A549 (cell line): ENCODE measurements around the gene ZNF90. TPM values are rescaled to one million over a fixed set of nuclear protein-coding genes. Genes with fewer than 3 reads are reported as not detected.

Experiments
- ATAC-seq, 2 experiments: fragments of 200-7000 bp in 1 of 2; fragments of >200 bp in 1 of 2; cut with Nextera tagmentation in 1 of 2; cut with Tn5 transposase in 1 of 2; 3 replicates each; pipeline versions ENCODE4 v1.8.0 to v1.9.1; 2018 to 2020; ENCODE audit warnings: mild to moderate bottlenecking in 1 of 2, moderate library complexity in 1 of 2
- CTCF ChIA-PET: fragments of 300-600 bp; sonication (Branson Sonifier 250); formaldehyde crosslinking; extraction: SDS; loops from one replicate; lab custom pipeline; 2021; ENCODE audit warnings: antibody characterized with exemption, inconsistent platforms; lab: Yijun Ruan, JAX
- POLR2A ChIA-PET: fragments of 350-600 bp; formaldehyde crosslinking; extraction: SDS; loops from one replicate; lab custom pipeline; 2021; ENCODE audit warnings: antibody characterized with exemption, inconsistent platforms; lab: Yijun Ruan, JAX
- DNase-seq, 2 experiments: peaks; one replicate each; pipeline versions ENCODE4 v3.0.0 to v3.0.0-alpha.2; 2011 to 2016; ENCODE audit warnings: low read depth in 1 of 2, low spot score in 1 of 2
- FAIRE-seq: peaks from 2 replicates; lab custom pipeline; 2011; peaks lifted over from hg19 to GRCh38; lab: Jason Lieb, UNC
- H3K27ac ChIP-seq, 2 experiments: fragments of >200 bp; sonication (Bioruptor Twin); formaldehyde crosslinking; 3 replicates each; pipeline ENCODE4 v1.5.1; 2016 to 2017
- H3K4me1 ChIP-seq: fragments of >200 bp; sonication (Bioruptor Twin); formaldehyde crosslinking; 3 replicates; pipeline ENCODE4 v1.6.1; 2016
- H3K4me2 ChIP-seq: fragments of >200 bp; sonication (Bioruptor Twin); formaldehyde crosslinking; 3 replicates; pipeline ENCODE4 v1.6.1; 2016
- H3K4me3 ChIP-seq: fragments of >200 bp; sonication (Bioruptor Twin); formaldehyde crosslinking; 3 replicates; pipeline ENCODE4 v1.5.1; 2016
- H3K9me3 ChIP-seq: fragments of >200 bp; sonication (Bioruptor Twin); formaldehyde crosslinking; 3 replicates; pipeline ENCODE4 v1.6.1; 2016
- ATOH8 ChIP-seq: fragments of 250-450 bp; sonication (Bioruptor Pico); IDR thresholded peaks from 2 replicates; pipeline ENCODE4 v1.5.0; 2020; ENCODE audit warnings: low read depth, mild to moderate bottlenecking, moderate library complexity
- BCL3 ChIP-seq: fragments of >200 bp; sonication (Bioruptor Twin); formaldehyde crosslinking; IDR thresholded peaks from 3 replicates; pipeline ENCODE4 v1.6.1; 2016
- CBX2 ChIP-seq: fragments of 200-600 bp; sonication (generic); IDR thresholded peaks from 2 replicates; pipeline ENCODE4 v1.6.1; 2016; ENCODE audit warnings: low read depth, mild to moderate bottlenecking, borderline replicate concordance
- CHD4 ChIP-seq: fragments of 200-600 bp; sonication (generic); IDR thresholded peaks from 2 replicates; pipeline ENCODE4 v1.6.1; 2016; ENCODE audit warnings: antibody characterized with exemption, mild to moderate bottlenecking, borderline replicate concordance
- EHMT2 ChIP-seq: fragments of 200-600 bp; sonication (generic); IDR thresholded peaks from 2 replicates; pipeline ENCODE4 v1.6.1; 2016; ENCODE audit warnings: antibody characterized with exemption, low read depth, mild to moderate bottlenecking, moderate library complexity
- EP300 ChIP-seq, 2 experiments: fragments of >200 bp; sonication (Bioruptor Twin); formaldehyde crosslinking; IDR thresholded peaks; 2 replicates in 1 of 2; 3 replicates in 1 of 2; pipeline ENCODE4 v1.6.1; 2016 to 2017
- HDAC2 ChIP-seq: fragments of 200-600 bp; sonication (generic); IDR thresholded peaks from 2 replicates; pipeline ENCODE4 v1.6.1; 2016
- HES2 ChIP-seq: fragments of >200 bp; sonication (Bioruptor Twin); formaldehyde crosslinking; IDR thresholded peaks from 2 replicates; pipeline ENCODE4 v1.6.1; 2016
- HOXB13 ChIP-seq: fragments of 250-450 bp; sonication (Bioruptor Pico); IDR thresholded peaks from 2 replicates; pipeline ENCODE4 v1.5.0; 2020; ENCODE audit warnings: low read depth, mild to moderate bottlenecking, moderate library complexity
- KDM1A ChIP-seq: fragments of 200-600 bp; sonication (generic); IDR thresholded peaks from 2 replicates; pipeline ENCODE4 v1.6.1; 2016; ENCODE audit warnings: low read depth, mild to moderate bottlenecking
- KDM5A ChIP-seq: fragments of 200-600 bp; sonication (generic); IDR thresholded peaks from 2 replicates; pipeline ENCODE4 v1.6.1; 2016; ENCODE audit warnings: antibody characterized with exemption, mild to moderate bottlenecking
- MYC ChIP-seq: IDR thresholded peaks from 2 replicates; pipeline ENCODE4 v1.6.1; 2012; ENCODE audit warnings: mild to moderate bottlenecking, inconsistent platforms, low read length, improper control_type of control experiment, borderline replicate concordance
- NR3C1 ChIP-seq: fragments of >200 bp; sonication (Bioruptor Twin); formaldehyde crosslinking; IDR thresholded peaks from 3 replicates; pipeline ENCODE4 v1.6.1; 2017
- PBX3 ChIP-seq: IDR thresholded peaks from 2 replicates; pipeline ENCODE4 v1.6.1; 2012
- REST ChIP-seq: fragments of 200-600 bp; sonication (generic); IDR thresholded peaks from 2 replicates; pipeline ENCODE4 v1.6.1; 2016; ENCODE audit warnings: antibody characterized with exemption, mild to moderate bottlenecking, moderate library complexity
- RFX5 ChIP-seq: fragments of 450-650 bp; IDR thresholded peaks from 2 replicates; pipeline ENCODE4 v1.7.1; 2014; ENCODE audit warnings: antibody characterized with exemption, mild to moderate bottlenecking, moderate library complexity
- SMC3 ChIP-seq: fragments of >200 bp; sonication (Bioruptor Twin); formaldehyde crosslinking; IDR thresholded peaks from 3 replicates; pipeline ENCODE4 v1.6.1; 2018; ENCODE audit warnings: inconsistent platforms
- SREBF2 ChIP-seq: fragments of 450-650 bp; IDR thresholded peaks from 2 replicates; pipeline ENCODE4 v1.6.1; 2014; ENCODE audit warnings: mild to moderate bottlenecking, moderate library complexity
- ZNF302 ChIP-seq: fragments of 250-450 bp; sonication (Bioruptor Pico); IDR thresholded peaks from 2 replicates; pipeline ENCODE4 v1.9.0; 2021; ENCODE audit warnings: inconsistent platforms, mild to moderate bottlenecking, moderate library complexity
- ZSCAN20 ChIP-seq: fragments of 250-450 bp; sonication (Bioruptor Pico); IDR thresholded peaks from 2 replicates; pipeline ENCODE4 v1.8.0; 2022; ENCODE audit warnings: mild to moderate bottlenecking, moderate library complexity
- WGBS: methylation state at CpG from one replicate; pipeline ENCODE4 v1.1.6; 2017; ENCODE audit errors: missing lambda C conversion rate; 5-methylcytosine and 5-hydroxymethylcytosine counted together
- polyA plus RNA-seq, 4 experiments: library from polyadenylated mRNA; depleted of rRNA in 3 of 4; stranded (reverse); fragments of >200 nt; fragmentation: RNase III in 1 of 4; extraction: RNeasy Plus Mini Kit Qiagen cat#74134 plus additional on column Dnase treatment in 1 of 4; gene quantifications; 2 replicates in 3 of 4; 3 replicates in 1 of 4; pipeline ENCODE4 v1.2.3, GENCODE V29; 2011 to 2017

ZNF90 gene
- polyA plus RNA-seq, 2 of the 4 experiments (the other 2 are of a cell fraction) = not detected

- Histone ChIP-seq H3K4me1 (no peaks in the 10 kb centered on the region), H3K27ac (no peak overlapping the region), H3K4me3 (no peak overlapping the region), H3K9me3 (no peaks in the 10 kb centered on the region)
- no peak for ATAC-seq
- POLR2A ChIA-PET = no interaction called here
- DNase-seq = no peak
- 4% methylated on average over 5 of the region's 5 CpGs for WGBS
- TF ChIP-seq KDM5A (no peak), CBX2 (no peak)
- TF ChIP-seq, all 56 proteins: peak for 0
- no peak for FAIRE-seq
- H3K4me2 ChIP-seq = no peak overlapping the region
- CTCF ChIA-PET = no interaction called here
Measured at GRCh38 chr19:20035935-20036334, 41.9 kb upstream of the ZNF90 start.

GRCh38 chr19:20038358-20039202 lies 39.2 kb upstream of the ZNF90 start:
- H3K9me3 ChIP-seq = no peaks in the 10 kb centered on the region
- ATAC-seq = no peak
- no peak overlapping the region for H3K4me2 ChIP-seq
- 34% methylated on average over 15 of the region's 26 CpGs for WGBS
- H3K4me3 ChIP-seq = no peak overlapping the region
- FAIRE-seq = no peak
- POLR2A ChIA-PET = no interaction called here
- CTCF ChIA-PET = no interaction called here
- no peak for TF ChIP-seq SREBF2
- no peak for TF ChIP-seq MYC
- TF ChIP-seq ZSCAN20 (CRISPR knock-in tag) = no peak
- no peak for TF ChIP-seq EHMT2
- no peak for TF ChIP-seq ATOH8 (CRISPR knock-in tag)
- TF ChIP-seq PBX3 = no peak
- TF ChIP-seq REST = no peak
- TF ChIP-seq CBX2 = no peak
- no peak for TF ChIP-seq HOXB13 (CRISPR knock-in tag)
- TF ChIP-seq SMC3 = no peak
- TF ChIP-seq EP300 (IDR thresholded peaks at IDR 0.05) = no peak
- TF ChIP-seq HDAC2 = no peak
- no peak for TF ChIP-seq NR3C1
- no peak for TF ChIP-seq CHD4
- TF ChIP-seq ZNF302 (CRISPR knock-in tag) = no peak
- no peak for TF ChIP-seq KDM1A
- no peak for TF ChIP-seq RFX5
- TF ChIP-seq HES2 = no peak
- no peak for TF ChIP-seq BCL3
- H3K4me1 ChIP-seq = no peaks in the 10 kb centered on the region
- no peak overlapping the region for H3K27ac ChIP-seq
- DNase-seq = no peak
